ENCODE results near the gene SRSF7.

SRSF7 gene

GRCh38 chr2:38700113-38700785 lies 50.9 kb downstream of the SRSF7 start:
- no peak for DNase-seq

GRCh38 chr2:38698467-38699003 lies 52.6 kb downstream of the SRSF7 start:
- DNase-seq: no peak

GRCh38 chr2:38697116-38697840 lies 53.9 kb downstream of the SRSF7 start:
- DNase-seq: peak; percentile 40

All from CD4-positive, alpha-beta T cell treated with Interleukin-15 for 1 hour (primary cell).